ENCODE data around the gene ALPP. TPM values are rescaled to one million over a fixed set of nuclear protein-coding genes. Genes with fewer than 3 reads are reported as not detected.
"Not testable (repeated sequence)": the region's sequence is repeated elsewhere in the genome, so short reads cannot be mapped to it uniquely, and the experiment has no call there.

The ALPP gene
- total and polyA plus RNA-seq, 2 of the 13 experiments (the other 11 are each of a cell fraction or from before 2014, with no cell fraction given), result not detected

DNA sequence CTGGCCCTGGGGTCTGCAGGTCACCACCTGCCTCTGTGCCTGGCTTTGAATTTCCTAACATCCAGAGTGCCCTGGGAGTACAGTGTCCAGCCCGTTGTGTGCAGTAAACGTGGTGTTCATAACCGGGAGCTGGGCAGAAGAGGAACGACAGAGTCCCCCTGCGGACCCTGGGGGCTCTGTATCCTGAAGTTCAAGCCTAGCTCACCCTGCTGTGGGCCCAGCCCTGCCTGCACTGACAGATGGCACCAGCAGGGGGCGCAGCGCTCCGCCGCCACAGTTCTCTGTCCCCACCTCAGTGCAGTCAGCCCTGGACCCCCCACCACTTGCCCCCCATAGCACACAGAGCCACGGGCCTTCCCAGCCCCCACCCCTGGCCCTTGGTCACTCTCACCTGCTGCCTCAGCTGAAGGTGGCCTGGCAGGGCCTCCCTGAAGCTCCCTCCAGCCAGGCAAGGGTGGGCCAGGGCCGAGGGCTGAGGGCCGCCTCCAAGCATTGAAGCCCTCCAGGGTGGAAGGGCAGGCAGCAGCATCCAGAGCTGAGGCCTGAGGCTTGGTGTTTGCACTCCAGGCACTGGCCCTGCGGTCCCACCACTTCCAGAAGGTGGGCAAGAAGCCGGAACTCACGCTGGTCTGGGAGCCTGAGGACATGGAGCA is 43.2 kb upstream of the ALPP start:
- H3K4me1 ChIP-seq (ENCODE audit: insufficient read depth, low read length); H3K27me3 ChIP-seq (ENCODE audit: control insufficient read depth in 1 of 2, insufficient read depth in 2 of 2, low read length in 2 of 2); intact Hi-C loops (cut with micrococcal nuclease; ENCODE audit: unreplicated experiment); H3K9me3 ChIP-seq (ENCODE audit: low read length); H3K4me2 ChIP-seq (ENCODE audit: low read depth, low read length); H4K20me1 ChIP-seq (ENCODE audit: insufficient read depth, low read length); H3K9ac ChIP-seq (ENCODE audit: insufficient read depth, low read depth, low read length); in situ Hi-C loops (cut with HindIII; ENCODE audit: extremely low pct_ligation_motif_present, low pct_unique_long_range_greater_than_20kb); H3K4me3 ChIP-seq (replicated peaks in 1 of 3; ENCODE audit: insufficient read depth in 1 of 3, low read depth in 2 of 3, low read length in 3 of 3); DNase-seq (ENCODE audit: low spot score); H3K27ac ChIP-seq (ENCODE audit: extremely low read length, insufficient read depth, low read length); BruUV-seq (replicated peaks); H3K79me2 ChIP-seq (ENCODE audit: insufficient read depth, low read length); H2AFZ ChIP-seq (ENCODE audit: low read length); H3K36me3 ChIP-seq (replicated peaks in 1 of 2; ENCODE audit: control insufficient read depth in 1 of 2, insufficient read depth in 2 of 2, low read length in 2 of 2); POLR2A ChIA-PET; CTCF ChIA-PET (ENCODE audit: low intra/inter-chr PET ratio, low total read pairs): not testable (repeated sequence)
- TF ChIP-seq RAD21 (CRISPR knock-in tag; IDR thresholded peaks at IDR 0.05), result 0 out of 2 replicates have a peak, but pooled peaks have one; percentile 24
- TF ChIP-seq, protein P1, sequence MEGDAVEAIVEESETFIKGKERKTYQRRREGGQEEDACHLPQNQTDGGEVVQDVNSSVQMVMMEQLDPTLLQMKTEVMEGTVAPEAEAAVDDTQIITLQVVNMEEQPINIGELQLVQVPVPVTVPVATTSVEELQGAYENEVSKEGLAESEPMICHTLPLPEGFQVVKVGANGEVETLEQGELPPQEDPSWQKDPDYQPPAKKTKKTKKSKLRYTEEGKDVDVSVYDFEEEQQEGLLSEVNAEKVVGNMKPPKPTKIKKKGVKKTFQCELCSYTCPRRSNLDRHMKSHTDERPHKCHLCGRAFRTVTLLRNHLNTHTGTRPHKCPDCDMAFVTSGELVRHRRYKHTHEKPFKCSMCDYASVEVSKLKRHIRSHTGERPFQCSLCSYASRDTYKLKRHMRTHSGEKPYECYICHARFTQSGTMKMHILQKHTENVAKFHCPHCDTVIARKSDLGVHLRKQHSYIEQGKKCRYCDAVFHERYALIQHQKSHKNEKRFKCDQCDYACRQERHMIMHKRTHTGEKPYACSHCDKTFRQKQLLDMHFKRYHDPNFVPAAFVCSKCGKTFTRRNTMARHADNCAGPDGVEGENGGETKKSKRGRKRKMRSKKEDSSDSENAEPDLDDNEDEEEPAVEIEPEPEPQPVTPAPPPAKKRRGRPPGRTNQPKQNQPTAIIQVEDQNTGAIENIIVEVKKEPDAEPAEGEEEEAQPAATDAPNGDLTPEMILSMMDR (CRISPR knock-in tag; IDR thresholded peaks at IDR 0.05), result peak; percentile 47
- FAIRE-seq (peak; percentile 86), ATAC-seq (peak; percentile 35)
- 100% methylated on average over 2 of the region's 15 CpGs for WGBS (ENCODE audit: low lambda C conversion rate)

DNA sequence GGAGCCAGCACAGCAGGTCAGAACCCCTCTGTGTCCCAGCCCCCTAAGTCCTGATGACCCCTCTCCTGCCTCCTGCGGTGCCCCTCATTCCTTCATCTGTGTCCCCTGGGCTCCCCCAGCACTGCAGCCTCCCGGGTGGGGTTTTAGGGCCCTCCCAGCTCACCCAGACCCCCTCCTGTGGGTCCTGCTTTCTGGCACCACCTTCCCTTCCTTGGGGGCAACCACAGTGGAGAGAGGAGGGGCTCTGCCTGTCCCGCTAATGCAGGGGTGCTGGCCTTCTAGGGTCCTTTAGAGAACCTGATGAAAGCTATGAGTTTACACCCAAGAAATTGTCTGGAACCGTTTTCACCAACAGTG is 42.7 kb upstream of the ALPP start:
- ChIA-PET CTCF (ENCODE audit: low intra/inter-chr PET ratio, low total read pairs) (no interaction called here), POLR2A (no interaction called here)
- in situ Hi-C loops (cut with HindIII; ENCODE audit: extremely low pct_ligation_motif_present, low pct_unique_long_range_greater_than_20kb), result no loop called here
- no peak overlapping the region for H2AFZ ChIP-seq (ENCODE audit: low read length)
- no peaks in the 10 kb centered on the region for H3K9me3 ChIP-seq (ENCODE audit: low read length)
- intact Hi-C loops (cut with micrococcal nuclease; ENCODE audit: unreplicated experiment), result no loop called here
- no peak overlapping the region for H3K9ac ChIP-seq (ENCODE audit: insufficient read depth, low read depth, low read length)
- H3K4me1 ChIP-seq (ENCODE audit: insufficient read depth, low read length), result peaks cover 9% of the 10 kb centered on the region
- H3K27me3 ChIP-seq (ENCODE audit: control insufficient read depth in 1 of 2, insufficient read depth in 2 of 2, low read length in 2 of 2), result no peaks in the 10 kb centered on the region
- H3K4me2 ChIP-seq (ENCODE audit: low read depth, low read length), result no peak overlapping the region
- 0 out of 5 replicates have a peak, but pooled peaks cover 0 to 6% of the 10 kb centered on the region in 2 experiments for H3K36me3 ChIP-seq (replicated peaks in 1 of 2; ENCODE audit: control insufficient read depth in 1 of 2, insufficient read depth in 2 of 2, low read length in 2 of 2)
- no TSS peak for BruUV-seq (replicated peaks)
- FAIRE-seq (no peak), DNase-seq (ENCODE audit: low spot score) (no peak), ATAC-seq (no peak)
- H3K4me3 ChIP-seq (replicated peaks in 1 of 3; ENCODE audit: insufficient read depth in 1 of 3, low read depth in 2 of 3, low read length in 3 of 3), result no peak overlapping the region
- peaks cover 6% of the 10 kb centered on the region; the same call in 1 of the 2 replicates for H4K20me1 ChIP-seq (ENCODE audit: insufficient read depth, low read length)
- H3K79me2 ChIP-seq (ENCODE audit: insufficient read depth, low read length), result no peaks in the 10 kb centered on the region
- no peak overlapping the region for H3K27ac ChIP-seq (ENCODE audit: extremely low read length, insufficient read depth, low read length)
- WGBS (ENCODE audit: low lambda C conversion rate), result 100% methylated on average over 4 of the region's 4 CpGs
- TF ChIP-seq KDM3A (CRISPR knock-in tag; IDR thresholded peaks at IDR 0.05; ENCODE audit: low read depth) (no peak), ZNF737 (CRISPR knock-in tag; IDR thresholded peaks at IDR 0.05; ENCODE audit: borderline replicate concordance) (no peak), AGO2 (optimal IDR thresholded peaks at IDR 0.05; ENCODE audit: low read depth, low read length) (no peak), ZFP37 (CRISPR knock-in tag; IDR thresholded peaks at IDR 0.05; ENCODE audit: borderline replicate concordance) (no peak), NAIF1 (CRISPR knock-in tag; IDR thresholded peaks at IDR 0.05; ENCODE audit: borderline replicate concordance) (no peak), RCOR2 (CRISPR knock-in tag; IDR thresholded peaks at IDR 0.05) (no peak), MTF1 (CRISPR knock-in tag; IDR thresholded peaks at IDR 0.05) (no peak), FOXP1 (IDR thresholded peaks at IDR 0.05) (no peak), FOXP1 (CRISPR knock-in tag; IDR thresholded peaks at IDR 0.05) (no peak), ZNF33A (CRISPR knock-in tag; IDR thresholded peaks at IDR 0.05; ENCODE audit: borderline replicate concordance) (no peak)
- TF ChIP-seq, protein P2, sequence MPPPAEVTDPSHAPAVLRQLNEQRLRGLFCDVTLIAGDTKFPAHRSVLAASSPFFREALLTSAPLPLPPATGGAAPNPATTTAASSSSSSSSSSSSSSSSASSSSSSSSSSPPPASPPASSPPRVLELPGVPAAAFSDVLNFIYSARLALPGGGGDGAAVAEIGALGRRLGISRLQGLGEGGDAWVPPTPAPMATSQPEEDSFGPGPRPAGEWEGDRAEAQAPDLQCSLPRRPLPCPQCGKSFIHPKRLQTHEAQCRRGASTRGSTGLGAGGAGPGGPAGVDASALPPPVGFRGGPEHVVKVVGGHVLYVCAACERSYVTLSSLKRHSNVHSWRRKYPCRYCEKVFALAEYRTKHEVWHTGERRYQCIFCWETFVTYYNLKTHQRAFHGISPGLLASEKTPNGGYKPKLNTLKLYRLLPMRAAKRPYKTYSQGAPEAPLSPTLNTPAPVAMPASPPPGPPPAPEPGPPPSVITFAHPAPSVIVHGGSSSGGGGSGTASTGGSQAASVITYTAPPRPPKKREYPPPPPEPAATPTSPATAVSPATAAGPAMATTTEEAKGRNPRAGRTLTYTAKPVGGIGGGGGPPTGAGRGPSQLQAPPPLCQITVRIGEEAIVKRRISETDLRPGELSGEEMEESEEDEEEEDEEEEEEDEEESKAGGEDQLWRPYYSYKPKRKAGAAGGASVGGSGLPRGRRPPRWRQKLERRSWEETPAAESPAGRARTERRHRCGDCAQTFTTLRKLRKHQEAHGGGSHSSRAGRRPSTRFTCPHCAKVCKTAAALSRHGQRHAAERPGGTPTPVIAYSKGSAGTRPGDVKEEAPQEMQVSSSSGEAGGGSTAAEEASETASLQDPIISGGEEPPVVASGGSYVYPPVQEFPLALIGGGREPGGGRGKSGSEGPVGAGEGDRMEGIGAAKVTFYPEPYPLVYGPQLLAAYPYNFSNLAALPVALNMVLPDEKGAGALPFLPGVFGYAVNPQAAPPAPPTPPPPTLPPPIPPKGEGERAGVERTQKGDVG (CRISPR knock-in tag; IDR thresholded peaks at IDR 0.05; ENCODE audit: borderline replicate concordance), result no peak
- TF ChIP-seq, protein P3, sequence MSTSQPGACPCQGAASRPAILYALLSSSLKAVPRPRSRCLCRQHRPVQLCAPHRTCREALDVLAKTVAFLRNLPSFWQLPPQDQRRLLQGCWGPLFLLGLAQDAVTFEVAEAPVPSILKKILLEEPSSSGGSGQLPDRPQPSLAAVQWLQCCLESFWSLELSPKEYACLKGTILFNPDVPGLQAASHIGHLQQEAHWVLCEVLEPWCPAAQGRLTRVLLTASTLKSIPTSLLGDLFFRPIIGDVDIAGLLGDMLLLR (CRISPR knock-in tag; IDR thresholded peaks at IDR 0.05), result no peak
